AG09319 (cell line): ENCODE data around the gene C1orf94.

Experiments
- DNase-seq: peaks from one replicate; pipeline ENCODE4 v3.0.0-alpha.2; 2010; ENCODE audit warnings: low read depth; ENCODE audit errors: extremely low read depth
- CTCF ChIP-seq: IDR thresholded peaks from 2 replicates; pipeline ENCODE4 v1.5.1; 2011; ENCODE audit warnings: low read depth, mild to moderate bottlenecking, inconsistent platforms, low read length, moderate library complexity

Gene C1orf94

GRCh38 chr1:34262023-34262853 is 85.5 kb downstream of the C1orf94 start:
- no peak for DNase-seq
- TF ChIP-seq CTCF: no peak

GRCh38 chr1:34262921-34263320 is 86.2 kb downstream of the C1orf94 start:
- no peak for TF ChIP-seq CTCF
- DNase-seq: no peak

GRCh38 chr1:34263406-34263805 is 86.7 kb downstream of the C1orf94 start:
- TF ChIP-seq CTCF: no peak
- no peak for DNase-seq

GRCh38 chr1:34265396-34265795 is 88.7 kb downstream of the C1orf94 start:
- TF ChIP-seq CTCF: no peak
- no peak for DNase-seq

GRCh38 chr1:34266127-34266951 is 89.6 kb downstream of the C1orf94 start:
- TF ChIP-seq CTCF: no peak
- no peak for DNase-seq

GRCh38 chr1:34267326-34267725 is 90.6 kb downstream of the C1orf94 start:
- TF ChIP-seq CTCF: no peak
- DNase-seq: no peak
